Skin epidermis (tissue), 12 donors: Measurements from ENCODE around the gene KRTAP5-4.
"Not testable (repeated sequence)": the region's sequence is repeated elsewhere in the genome, so short reads cannot be mapped to it uniquely, and the experiment has no call there.

Source experiments
- H3K27ac ChIP-seq, 21 experiments: fragments of 200-600 bp; sonication (generic) in 11 of 21; one replicate each; pipeline ENCODE4 v1.5.0; 2020; ENCODE audit warnings: mild to moderate bottlenecking in 3 of 21, inconsistent platforms in 2 of 21, moderate library complexity in 2 of 21
- H3K4me3 ChIP-seq, 7 experiments: fragments of 200-600 bp; sonication (generic) in 2 of 7; one replicate each; pipeline ENCODE4 v1.5.0; 2020; ENCODE audit warnings: inconsistent platforms in 2 of 7, mild to moderate bottlenecking in 2 of 7, moderate library complexity in 1 of 7

Gene KRTAP5-4

DNA sequence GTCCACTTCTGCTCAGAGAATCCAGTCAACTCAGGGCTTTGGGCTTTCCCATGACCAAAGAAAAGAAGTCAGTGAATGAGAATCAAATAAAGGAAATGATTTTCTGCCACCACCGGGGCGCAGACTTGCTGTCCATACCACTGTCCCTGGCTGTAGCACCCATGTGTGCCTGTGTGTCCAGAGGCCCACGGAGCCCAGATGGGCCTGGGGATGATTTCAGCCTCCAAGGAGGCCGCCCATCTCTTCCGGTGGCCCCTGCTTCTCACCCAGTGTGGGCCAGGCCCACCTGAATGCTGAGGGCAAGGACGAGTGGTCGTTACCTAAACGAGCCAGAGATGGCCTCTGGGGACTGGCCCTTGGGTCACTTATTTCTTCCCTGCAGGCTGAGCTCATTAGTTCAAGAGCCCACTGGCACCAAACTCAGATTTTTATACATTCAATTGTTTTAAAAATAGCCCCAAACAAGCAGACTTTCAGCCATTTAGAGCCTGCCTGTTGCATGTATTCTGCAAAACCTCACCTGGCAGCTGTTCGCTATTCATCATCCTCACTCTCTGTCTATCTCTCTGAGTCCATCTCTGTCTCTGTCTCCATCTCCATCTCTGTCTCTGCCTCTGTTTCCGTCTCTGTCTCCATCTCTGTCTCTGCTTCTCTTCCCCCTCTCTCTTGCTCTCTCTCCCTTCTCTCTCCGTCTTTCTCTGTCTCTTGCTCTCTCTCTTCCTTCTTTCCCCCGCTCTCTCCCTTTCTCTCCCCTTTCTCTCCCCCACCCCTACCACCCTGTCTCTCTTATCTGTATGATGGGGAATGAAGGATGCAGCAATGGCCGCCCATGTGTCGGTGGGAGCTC is 31.8 kb upstream of the KRTAP5-4 start:
- Histone ChIP-seq H3K4me3 (no peak overlapping the region), H3K27ac (no peak overlapping the region)

DNA sequence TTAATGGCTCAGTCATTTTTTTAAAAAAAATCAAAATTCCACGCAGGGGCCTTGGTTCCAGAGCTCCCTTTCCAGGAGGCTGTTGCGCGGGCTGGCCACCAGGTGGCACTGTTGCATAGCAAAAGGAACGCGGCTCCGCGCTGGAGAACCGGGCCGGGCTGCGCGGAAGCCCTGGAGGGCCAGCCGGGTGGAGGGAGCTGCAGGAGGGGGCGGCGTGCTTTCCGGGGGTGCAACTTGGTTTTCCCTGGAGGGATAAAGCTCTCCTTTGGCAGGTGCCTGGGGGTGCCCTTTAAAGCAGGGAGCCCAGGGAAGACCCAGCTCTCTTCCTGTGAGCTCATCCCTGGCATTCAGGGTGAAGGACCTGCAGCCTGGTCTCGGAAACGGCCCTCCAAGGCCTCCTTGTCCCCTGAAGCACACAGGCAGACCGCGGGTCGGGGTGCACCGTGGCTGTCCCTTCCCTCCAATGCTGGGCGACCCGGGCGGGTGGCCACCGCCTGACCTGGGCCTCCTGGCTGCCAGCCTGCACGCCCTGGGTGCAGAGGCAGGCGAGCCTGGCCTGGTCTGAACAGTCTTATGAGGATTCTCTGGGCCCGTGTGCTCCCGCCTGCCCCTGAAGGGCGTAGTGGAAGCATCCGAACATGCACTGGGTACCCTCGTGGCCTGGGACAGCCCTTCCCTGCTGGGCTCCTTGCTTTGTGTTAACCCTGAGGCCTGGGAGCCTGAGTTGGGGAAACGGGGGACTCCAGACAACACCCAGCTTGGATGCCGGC is 31.0 kb upstream of the KRTAP5-4 start:
- no peak overlapping the region for H3K27ac ChIP-seq

DNA sequence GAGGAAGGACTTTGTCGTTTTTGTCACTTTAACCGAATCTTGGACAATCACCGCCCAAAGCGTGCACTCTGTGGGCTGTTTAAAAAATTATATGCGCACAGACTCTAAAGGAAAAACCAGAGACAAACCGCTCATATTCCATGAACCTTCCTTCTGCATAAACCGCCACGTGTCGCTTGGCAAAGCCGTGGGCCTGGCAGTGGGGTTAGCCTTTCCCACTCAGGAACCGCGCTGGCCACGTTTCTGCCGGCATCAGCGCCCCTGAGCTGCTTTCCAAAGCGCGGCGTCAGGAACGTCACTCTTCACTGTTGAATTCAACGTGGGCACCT is 30.5 kb upstream of the KRTAP5-4 start:
- no peak overlapping the region for H3K4me3 ChIP-seq
- no peak overlapping the region for H3K27ac ChIP-seq

More for the DNA sequence above, 31.0 kb upstream of the KRTAP5-4 start:
- no peak overlapping the region for H3K4me3 ChIP-seq

DNA sequence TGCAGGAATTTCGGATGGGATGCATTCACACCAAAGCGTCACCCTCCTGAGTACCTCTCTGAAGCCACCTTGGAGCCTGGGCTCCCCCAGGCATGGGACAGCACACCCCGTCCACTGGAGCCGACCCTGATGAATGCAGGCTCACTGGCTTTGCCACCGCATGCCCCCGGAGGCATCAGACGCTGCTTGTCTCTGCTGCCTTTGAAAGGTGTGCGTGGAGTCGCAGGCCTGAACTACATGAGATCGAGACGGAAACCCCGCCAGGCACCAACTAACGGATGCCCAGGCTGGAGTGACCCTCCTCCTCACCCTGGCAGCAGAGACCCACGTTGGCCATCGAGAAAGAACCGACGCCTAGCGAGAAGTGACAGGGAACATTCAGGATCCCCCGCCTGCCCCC is 30.1 kb upstream of the KRTAP5-4 start:
- no peak overlapping the region for H3K27ac ChIP-seq
- no peak overlapping the region for H3K4me3 ChIP-seq

GRCh38 chr11:1651411-1651980 is 29.6 kb upstream of the KRTAP5-4 start:
- no peak overlapping the region for H3K4me3 ChIP-seq
- H3K27ac ChIP-seq = no peak overlapping the region

- Histone ChIP-seq H3K27ac (no peak overlapping the region), H3K4me3 (no peak overlapping the region)
These were observed 29.0 kb upstream of the KRTAP5-4 start for GRCh38 chr11:1650918-1651262.

DNA sequence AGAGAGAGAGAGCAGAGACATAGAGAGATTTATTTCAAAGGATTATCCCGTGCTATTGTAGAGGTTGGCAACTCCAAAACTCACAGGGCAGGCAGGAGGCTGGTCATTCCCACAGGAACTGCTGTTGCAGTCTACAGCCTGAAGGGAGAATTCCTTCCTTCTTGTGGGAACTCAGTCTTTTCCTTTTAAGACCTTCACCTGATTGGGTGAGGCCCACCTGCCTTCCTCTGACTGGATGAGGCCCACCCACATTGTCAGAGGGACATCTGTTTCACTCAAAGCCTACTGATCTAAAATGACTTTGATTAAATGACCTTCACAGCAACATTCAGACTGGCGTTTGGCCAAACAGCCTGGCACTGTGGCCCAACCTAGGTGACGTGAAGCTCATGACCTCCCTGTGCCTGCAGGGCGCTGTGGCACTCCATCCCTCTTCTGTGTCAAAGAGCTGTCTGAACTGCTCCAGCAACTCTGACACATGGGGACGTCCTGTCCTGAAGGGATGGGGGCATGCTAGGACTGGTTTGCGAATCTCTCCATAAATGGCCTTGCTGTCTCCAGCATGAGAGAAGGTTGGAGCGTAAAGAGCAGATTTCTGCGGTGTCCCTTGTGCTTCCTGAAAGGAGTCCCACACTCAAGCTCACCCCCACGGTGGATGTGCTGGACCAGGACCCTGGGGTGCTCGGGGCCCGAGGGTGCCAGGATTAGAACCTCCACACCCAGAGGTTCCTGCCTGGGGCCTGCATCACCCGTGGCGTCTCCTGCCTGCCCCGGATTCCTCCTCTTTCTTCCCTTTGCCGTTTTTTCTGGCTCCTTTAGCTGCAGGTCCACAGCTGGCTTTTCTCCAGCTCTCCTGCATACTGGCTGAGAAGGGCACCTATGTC is 28.3 kb upstream of the KRTAP5-4 start:
- Histone ChIP-seq H3K4me3 (no peak overlapping the region), H3K27ac (no peak overlapping the region)

DNA sequence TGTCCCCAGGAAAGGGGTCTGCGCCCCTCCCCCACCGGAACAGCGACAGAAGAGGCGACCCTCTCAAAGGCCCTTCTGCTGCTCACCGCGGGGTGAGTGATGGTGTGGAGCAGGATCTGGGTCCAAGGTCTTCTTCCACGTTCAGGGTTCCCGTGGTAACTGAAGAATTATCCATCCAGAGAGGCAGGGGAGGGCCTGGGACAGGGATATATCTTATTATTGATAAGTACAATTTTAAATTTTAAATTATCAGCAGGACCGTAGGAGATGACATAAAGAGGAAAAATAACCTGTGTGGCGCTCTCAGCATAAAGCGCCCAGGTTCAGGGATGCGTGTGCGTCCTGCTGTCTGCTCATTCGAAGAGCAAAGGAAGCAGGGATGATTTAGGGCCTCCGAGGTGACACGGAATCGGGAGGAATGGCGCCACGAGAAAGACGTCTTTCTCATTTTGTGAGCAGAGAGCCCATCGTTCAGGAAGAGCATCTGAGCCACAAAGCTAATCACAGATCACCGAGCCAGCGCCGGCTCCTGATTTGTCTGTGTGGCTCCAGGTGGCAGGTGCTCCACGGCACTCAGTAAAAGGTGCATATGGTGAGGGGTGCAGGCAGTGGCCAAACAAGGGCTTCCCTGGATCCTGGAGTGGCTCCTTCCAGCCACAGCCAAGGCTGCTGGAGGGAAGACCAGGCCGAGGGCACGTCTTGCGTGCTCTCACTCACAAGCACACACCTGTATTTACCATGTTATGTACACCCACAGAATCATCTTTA is 26.9 kb upstream of the KRTAP5-4 start:
- Histone ChIP-seq H3K27ac (no peak overlapping the region), H3K4me3 (no peak overlapping the region)

GRCh38 chr11:1647901-1648652 is 26.1 kb upstream of the KRTAP5-4 start:
- Histone ChIP-seq H3K27ac (no peak overlapping the region), H3K4me3 (no peak overlapping the region)

- not testable (repeated sequence) for H3K27ac ChIP-seq, H3K4me3 ChIP-seq
These were observed 24.6 kb upstream of the KRTAP5-4 start for GRCh38 chr11:1646540-1646939.

DNA sequence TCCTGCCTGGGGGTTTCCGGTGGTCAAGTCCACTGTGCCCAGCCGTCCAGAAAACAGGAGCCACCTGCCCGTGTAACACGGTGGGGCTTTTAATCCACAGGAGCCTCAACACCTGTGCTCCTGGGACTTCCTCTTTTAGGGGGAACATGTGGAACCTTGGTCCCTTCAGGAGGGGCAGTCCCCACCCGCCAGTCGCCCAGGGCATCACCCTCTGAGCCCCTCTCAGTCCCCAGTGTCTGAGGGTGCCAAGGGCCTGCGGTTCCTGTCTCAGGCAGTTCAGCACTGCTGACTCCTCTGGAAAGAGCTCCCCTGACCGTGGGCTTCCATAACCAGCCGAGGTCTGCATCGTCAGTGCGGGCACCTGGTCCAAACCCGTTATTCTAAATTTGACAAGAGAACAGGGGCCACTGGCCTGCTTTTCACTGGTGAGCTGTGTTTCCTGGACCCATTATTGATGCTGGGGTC is 23.5 kb upstream of the KRTAP5-4 start:
- Histone ChIP-seq H3K4me3 (no peak overlapping the region), H3K27ac (no peak overlapping the region)

DNA sequence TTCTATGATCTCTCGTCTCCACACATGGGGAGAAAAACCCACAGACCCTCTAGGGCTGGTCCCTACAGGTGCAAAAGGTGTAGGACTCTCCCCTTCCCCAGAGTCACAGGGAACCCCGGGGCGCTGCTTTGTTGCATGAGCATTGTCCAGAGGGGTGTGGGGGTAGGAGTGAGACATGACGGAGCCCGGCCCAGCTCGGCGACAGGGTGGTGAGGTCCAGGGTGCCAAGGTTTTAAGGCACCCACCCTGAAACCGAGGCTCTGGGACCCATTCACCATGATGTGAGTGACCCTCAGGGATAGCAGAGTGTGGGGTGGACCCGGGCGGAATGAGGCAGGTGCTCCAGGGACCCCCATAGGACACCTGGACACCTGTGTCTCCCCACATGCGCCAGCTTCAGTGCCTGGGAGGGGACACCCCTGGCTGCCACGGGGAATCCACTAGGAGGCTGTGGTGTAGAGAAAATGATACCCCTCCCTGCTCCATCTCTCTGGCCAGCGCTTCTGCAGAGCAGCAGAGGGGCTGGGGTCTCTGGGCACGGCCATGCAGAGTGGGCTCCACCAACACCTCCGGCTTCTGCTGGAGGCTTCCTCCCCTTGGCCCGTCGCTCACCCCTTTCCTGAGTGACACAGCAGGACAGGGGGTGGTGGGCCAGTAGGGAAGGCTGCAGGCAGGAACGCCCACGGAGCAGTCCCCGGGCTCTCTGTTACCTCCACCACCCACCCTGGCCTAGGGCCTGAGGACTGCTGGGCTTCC is 22.8 kb upstream of the KRTAP5-4 start:
- H3K27ac ChIP-seq = no peak overlapping the region
- no peak overlapping the region for H3K4me3 ChIP-seq

GRCh38 chr11:1643146-1643690 is 21.3 kb upstream of the KRTAP5-4 start:
- Histone ChIP-seq H3K27ac (no peak overlapping the region), H3K4me3 (no peak overlapping the region)

GRCh38 chr11:1642288-1643145 is 20.6 kb upstream of the KRTAP5-4 start:
- Histone ChIP-seq H3K27ac (no peak overlapping the region), H3K4me3 (no peak overlapping the region)

DNA sequence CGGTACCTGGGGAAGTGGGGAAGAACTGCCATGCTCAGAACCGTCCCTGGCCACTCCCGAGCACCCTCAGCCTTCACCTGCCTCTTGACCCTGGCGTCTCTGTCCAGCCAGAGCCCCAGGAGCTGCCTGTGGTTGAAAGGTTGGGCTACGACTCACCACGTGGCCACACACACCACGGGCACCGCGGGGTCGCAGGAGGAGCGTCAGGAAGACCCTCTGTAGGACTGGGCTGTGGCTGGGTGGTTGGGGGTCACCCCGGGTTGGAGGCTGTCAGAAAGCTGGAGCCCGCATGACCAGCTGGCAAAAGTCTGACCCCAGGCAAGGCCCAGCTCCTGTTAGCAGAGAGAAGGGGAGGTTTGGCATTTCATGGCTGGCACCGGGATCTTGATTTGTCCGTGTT is 19.2 kb upstream of the KRTAP5-4 start:
- no peak overlapping the region for H3K27ac ChIP-seq
- no peak overlapping the region for H3K4me3 ChIP-seq

DNA sequence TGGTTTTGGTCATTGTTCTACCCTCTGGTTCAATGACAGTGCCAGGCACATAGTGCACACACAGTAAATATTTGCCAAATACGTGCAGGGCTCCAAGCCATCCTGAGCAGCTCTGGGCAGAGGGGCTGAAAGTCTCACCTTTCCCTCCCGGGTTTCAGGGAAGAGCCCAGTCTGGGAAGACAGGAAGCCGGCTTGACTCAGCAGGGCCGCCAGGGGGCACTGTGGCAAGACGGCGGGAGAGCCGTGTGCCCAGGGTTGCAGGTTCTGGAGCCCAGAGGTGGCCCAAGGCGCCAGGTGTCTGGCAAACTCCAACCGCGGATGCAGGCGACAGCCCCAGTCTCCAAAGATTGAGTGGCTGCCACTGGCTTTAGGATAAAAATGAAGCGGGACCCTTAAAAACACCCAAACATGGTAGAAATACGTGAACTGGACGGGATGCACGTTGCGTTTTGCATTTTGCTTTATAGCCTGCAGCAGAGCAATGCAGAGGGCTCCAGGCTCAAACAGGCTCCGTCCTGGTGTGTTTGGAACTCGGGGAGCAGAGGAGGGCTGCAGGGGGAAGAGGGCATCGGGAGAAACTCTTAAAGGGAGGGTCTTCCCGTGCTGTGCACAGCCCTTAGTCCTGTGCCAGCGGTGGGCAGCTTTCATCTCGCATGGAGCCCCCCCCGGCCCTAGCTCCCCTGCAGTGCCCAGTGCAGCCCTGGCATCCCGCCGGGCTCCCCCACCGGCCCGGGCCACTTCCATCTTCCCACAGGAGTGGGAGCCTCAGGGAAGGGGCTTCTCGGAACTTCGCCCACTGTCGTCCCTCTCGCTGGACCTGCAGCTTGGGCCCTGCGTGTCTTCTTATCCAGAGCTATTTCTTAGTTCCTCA is 18.4 kb upstream of the KRTAP5-4 start:
- H3K4me3 ChIP-seq = no peak overlapping the region
- H3K27ac ChIP-seq = no peak overlapping the region
